ENCODE data around the gene COX4I2.
"Not testable (repeated sequence)": the region's sequence is repeated elsewhere in the genome, so short reads cannot be mapped to it uniquely, and the experiment has no call there.

COX4I2 gene

GRCh38 chr20:31594558-31595379, 42.9 kb upstream of the COX4I2 start:
- Histone ChIP-seq H4K12ac (ENCODE audit: low read depth, low read length) (peak overlapping the region; percentile 12), H3K9me3 (ENCODE audit: insufficient read depth, low read depth, low read length) (peaks cover 3% of the 10 kb centered on the region), H3K27ac (ENCODE audit: low read depth, low read length) (peak overlapping the region; percentile 98), H4K91ac (ENCODE audit: low read depth, low read length) (peak overlapping the region; percentile 98), H4K8ac (ENCODE audit: low read depth, low read length) (peak overlapping the region; percentile 43), H2BK12ac (ENCODE audit: low read length) (peak overlapping the region; percentile 98), H3K79me2 (ENCODE audit: control insufficient read depth, insufficient read depth, low read length, poor library complexity) (peaks cover 12% of the 10 kb centered on the region), H3K27me3 (ENCODE audit: insufficient read depth, low read length) (no peaks in the 10 kb centered on the region), H2BK120ac (ENCODE audit: insufficient read depth, low read length, poor library complexity) (peak overlapping the region; percentile 96), H2BK5ac (ENCODE audit: low read depth, low read length, poor library complexity) (peak overlapping the region; percentile 99), H3K9ac (ENCODE audit: low read length) (no peak overlapping the region), H3K4me1 (ENCODE audit: control insufficient read depth in 1 of 2, insufficient read depth in 2 of 2, low read length in 2 of 2) (peaks cover 28 to 42% of the 10 kb centered on the region in 2 experiments), H3K4me3 (ENCODE audit: low read depth, low read length) (no peak overlapping the region), H3K4me2 (ENCODE audit: low read length) (peak overlapping the region; percentile 4), H3K36me3 (ENCODE audit: control insufficient read depth in 1 of 2, insufficient read depth in 2 of 2, low read length in 2 of 2) (no peaks in the 10 kb centered on the region), H3K23ac (ENCODE audit: low read length) (no peak overlapping the region), H2AK5ac (ENCODE audit: low read length) (peak overlapping the region; percentile 92), H3K4ac (ENCODE audit: low read depth, low read length) (peak overlapping the region; percentile 70), H3K18ac (ENCODE audit: low read length) (peak overlapping the region; percentile 95), H2AFZ (ENCODE audit: insufficient read depth, low read length, poor library complexity) (peak overlapping the region; percentile 50), H3K79me1 (ENCODE audit: low read length) (peaks cover 65% of the 10 kb centered on the region), H3K14ac (ENCODE audit: low read length) (peak overlapping the region; percentile 93)
- DNase-seq = peak in 1 of 2 donors; percentile 47
- WGBS (ENCODE audit: extremely low coverage, insufficient coverage, insufficient read length) = no CpG with 5 or more reads among the region's 11 CpGs

GRCh38 chr20:31595380-31595653, 42.4 kb upstream of the COX4I2 start:
- Histone ChIP-seq H3K18ac (ENCODE audit: low read length) (peak overlapping the region; percentile 35), H3K4me1 (ENCODE audit: control insufficient read depth in 1 of 2, insufficient read depth in 2 of 2, low read length in 2 of 2) (peaks cover 28 to 42% of the 10 kb centered on the region in 2 experiments), H2BK120ac (ENCODE audit: insufficient read depth, low read length, poor library complexity) (peak overlapping the region; percentile 96), H3K9me3 (ENCODE audit: insufficient read depth, low read depth, low read length) (peaks cover 3% of the 10 kb centered on the region), H3K4ac (ENCODE audit: low read depth, low read length) (peak overlapping the region; percentile 33), H2BK5ac (ENCODE audit: low read depth, low read length, poor library complexity) (peak overlapping the region; percentile 99), H3K79me1 (ENCODE audit: low read length) (peaks cover 64% of the 10 kb centered on the region), H3K9ac (ENCODE audit: low read length) (no peak overlapping the region), H2AFZ (ENCODE audit: insufficient read depth, low read length, poor library complexity) (no peak overlapping the region), H3K4me3 (ENCODE audit: low read depth, low read length) (no peak overlapping the region), H2AK5ac (ENCODE audit: low read length) (peak overlapping the region; percentile 69), H4K12ac (ENCODE audit: low read depth, low read length) (peak overlapping the region; percentile 12), H4K8ac (ENCODE audit: low read depth, low read length) (peak overlapping the region; percentile 43), H4K91ac (ENCODE audit: low read depth, low read length) (peak overlapping the region; percentile 98), H3K36me3 (ENCODE audit: control insufficient read depth in 1 of 2, insufficient read depth in 2 of 2, low read length in 2 of 2) (no peaks in the 10 kb centered on the region), H3K23ac (ENCODE audit: low read length) (no peak overlapping the region), H3K4me2 (ENCODE audit: low read length) (peak overlapping the region; percentile 41), H2BK12ac (ENCODE audit: low read length) (peak overlapping the region; percentile 98), H3K79me2 (ENCODE audit: control insufficient read depth, insufficient read depth, low read length, poor library complexity) (peaks cover 12% of the 10 kb centered on the region), H3K27me3 (ENCODE audit: insufficient read depth, low read length) (no peaks in the 10 kb centered on the region), H3K27ac (ENCODE audit: low read depth, low read length) (peak overlapping the region; percentile 98), H3K14ac (ENCODE audit: low read length) (peak overlapping the region; percentile 93)
- DNase-seq = no peak
- no CpG with 5 or more reads among the region's 3 CpGs for WGBS (ENCODE audit: extremely low coverage, insufficient coverage, insufficient read length)

- Histone ChIP-seq H3K4ac (ENCODE audit: low read depth, low read length) (peak overlapping the region; percentile 30), H2AFZ (ENCODE audit: insufficient read depth, low read length, poor library complexity) (no peak overlapping the region), H3K9ac (ENCODE audit: low read length) (no peak overlapping the region), H3K27ac (ENCODE audit: low read depth, low read length) (peak overlapping the region; percentile 98), H3K4me1 (ENCODE audit: control insufficient read depth in 1 of 2, insufficient read depth in 2 of 2, low read length in 2 of 2) (peaks cover 28 to 40% of the 10 kb centered on the region in 2 experiments), H4K12ac (ENCODE audit: low read depth, low read length) (peak overlapping the region; percentile 18), H2BK120ac (ENCODE audit: insufficient read depth, low read length, poor library complexity) (peak overlapping the region; percentile 99), H3K27me3 (ENCODE audit: insufficient read depth, low read length) (no peaks in the 10 kb centered on the region), H3K79me2 (ENCODE audit: control insufficient read depth, insufficient read depth, low read length, poor library complexity) (peaks cover 12% of the 10 kb centered on the region), H2AK5ac (ENCODE audit: low read length) (peak overlapping the region; percentile 67), H3K79me1 (ENCODE audit: low read length) (peaks cover 62% of the 10 kb centered on the region), H3K36me3 (ENCODE audit: control insufficient read depth in 1 of 2, insufficient read depth in 2 of 2, low read length in 2 of 2) (no peaks in the 10 kb centered on the region), H2BK5ac (ENCODE audit: low read depth, low read length, poor library complexity) (peak overlapping the region; percentile 99), H3K4me3 (ENCODE audit: low read depth, low read length) (no peak overlapping the region), H4K8ac (ENCODE audit: low read depth, low read length) (peak overlapping the region; percentile 51), H3K14ac (ENCODE audit: low read length) (peak overlapping the region; percentile 93), H3K18ac (ENCODE audit: low read length) (peak overlapping the region; percentile 19), H4K91ac (ENCODE audit: low read depth, low read length) (peak overlapping the region; percentile 98), H3K23ac (ENCODE audit: low read length) (no peak overlapping the region), H3K9me3 (ENCODE audit: insufficient read depth, low read depth, low read length) (peaks cover 3% of the 10 kb centered on the region), H2BK12ac (ENCODE audit: low read length) (peak overlapping the region; percentile 70), H3K4me2 (ENCODE audit: low read length) (peak overlapping the region; percentile 41)
- peak; percentile 95 to 98 for DNase-seq
- WGBS (ENCODE audit: extremely low coverage, insufficient coverage, insufficient read length) = no CpG with 5 or more reads among the region's 15 CpGs
Observed at GRCh38 chr20:31595654-31596411, 41.9 kb upstream of the COX4I2 start.

GRCh38 chr20:31596412-31596715, 41.3 kb upstream of the COX4I2 start:
- not testable (repeated sequence) for H3K4me3 ChIP-seq (ENCODE audit: low read depth, low read length); DNase-seq; H3K36me3 ChIP-seq (ENCODE audit: control insufficient read depth in 1 of 2, insufficient read depth in 2 of 2, low read length in 2 of 2); H3K27me3 ChIP-seq (ENCODE audit: insufficient read depth, low read length); H3K9ac ChIP-seq (ENCODE audit: low read length); H3K23ac ChIP-seq (ENCODE audit: low read length); H3K9me3 ChIP-seq (ENCODE audit: insufficient read depth, low read depth, low read length); H2AFZ ChIP-seq (ENCODE audit: insufficient read depth, low read length, poor library complexity)
- peak overlapping the region; percentile 82 for H4K91ac ChIP-seq (ENCODE audit: low read depth, low read length)
- peak overlapping the region; percentile 49 for H3K4ac ChIP-seq (ENCODE audit: low read depth, low read length)
- H2BK120ac ChIP-seq (ENCODE audit: insufficient read depth, low read length, poor library complexity) = peak overlapping the region; percentile 99
- peaks cover 59% of the 10 kb centered on the region for H3K79me1 ChIP-seq (ENCODE audit: low read length)
- peak overlapping the region; percentile 98 for H2BK5ac ChIP-seq (ENCODE audit: low read depth, low read length, poor library complexity)
- peak overlapping the region; percentile 21 for H3K4me2 ChIP-seq (ENCODE audit: low read length)
- H3K79me2 ChIP-seq (ENCODE audit: control insufficient read depth, insufficient read depth, low read length, poor library complexity) = peaks cover 12% of the 10 kb centered on the region
- H2AK5ac ChIP-seq (ENCODE audit: low read length) = peak overlapping the region; percentile 16
- WGBS (ENCODE audit: extremely low coverage, insufficient coverage, insufficient read length) = no CpG with 5 or more reads among the region's 4 CpGs
- H3K14ac ChIP-seq (ENCODE audit: low read length) = peak overlapping the region; percentile 94
- H4K8ac ChIP-seq (ENCODE audit: low read depth, low read length) = peak overlapping the region; percentile 51
- peak overlapping the region; percentile 18 for H4K12ac ChIP-seq (ENCODE audit: low read depth, low read length)
- peak overlapping the region; percentile 19 for H3K18ac ChIP-seq (ENCODE audit: low read length)
- peak overlapping the region; percentile 98 for H3K27ac ChIP-seq (ENCODE audit: low read depth, low read length)
- H2BK12ac ChIP-seq (ENCODE audit: low read length) = peak overlapping the region; percentile 97
- peaks cover 28 to 37% of the 10 kb centered on the region in 2 experiments for H3K4me1 ChIP-seq (ENCODE audit: control insufficient read depth in 1 of 2, insufficient read depth in 2 of 2, low read length in 2 of 2)
